HepG2 (cell line): ENCODE data around the gene RASD2. TPM values are rescaled to one million over a fixed set of nuclear protein-coding genes. Genes with fewer than 3 reads are reported as not detected.

Experiments
- ATAC-seq: fragments of 200-7000 bp; cut with Tn5 transposase; 3 replicates; pipeline ENCODE4 v1.9.1; 2020; ENCODE audit warnings: mild to moderate bottlenecking, moderate library complexity
- BruUV-seq: library from RNA; stranded (reverse); fragments of 400-500 nt; replicated peaks from 2 replicates; lab custom pipeline; 2021; lab: Mats Ljungman, UMichigan
- CTCF ChIA-PET: fragments of 300-600 bp; formaldehyde crosslinking; extraction: SDS; loops from one replicate; lab custom pipeline; 2021; ENCODE audit warnings: low total read pairs, inconsistent platforms, low intra/inter-chr PET ratio; lab: Yijun Ruan, JAX
- POLR2A ChIA-PET: fragments of 350-600 bp; sonication (Branson Sonifier 250); formaldehyde crosslinking; loops from one replicate; lab custom pipeline; 2020; ENCODE audit warnings: antibody characterized with exemption, inconsistent platforms; lab: Yijun Ruan, JAX
- DNase-seq: peaks from one replicate; pipeline ENCODE4 v3.0.0-alpha.2; 2015; ENCODE audit warnings: low spot score
- FAIRE-seq: peaks from 3 replicates; lab custom pipeline; 2011; peaks lifted over from hg19 to GRCh38; lab: Jason Lieb, UNC
- H2AFZ ChIP-seq: one replicate; pipeline ENCODE4 v1.6.1; 2011; ENCODE audit warnings: low read length, inconsistent platforms
- H3K27ac ChIP-seq: fragments of 300-600 bp; 3 replicates; pipeline ENCODE4 v1.8.0; 2011; ENCODE audit warnings: mixed run types, mild to moderate bottlenecking, mixed read lengths, low read length, inconsistent platforms; ENCODE audit not compliant: insufficient read depth; ENCODE audit errors: extremely low read length
- H3K27me3 ChIP-seq, 2 experiments: fragments of 200-600 bp in 1 of 2; 2 replicates in 1 of 2; 3 replicates in 1 of 2; pipeline versions ENCODE4 v1.6.0 to v1.8.0; 2011; ENCODE audit warnings: low read length in 2 of 2, mild to moderate bottlenecking in 2 of 2, moderate library complexity in 2 of 2, inconsistent platforms in 1 of 2; ENCODE audit not compliant: insufficient read depth in 2 of 2, control insufficient read depth in 1 of 2
- H3K36me3 ChIP-seq, 2 experiments: fragments of 200-600 bp in 1 of 2; replicated peaks in 1 of 2; 2 replicates in 1 of 2; 3 replicates in 1 of 2; pipeline versions ENCODE4 v1.5.1 to v1.8.0; 2011; ENCODE audit warnings: low read length in 2 of 2, inconsistent platforms in 1 of 2; ENCODE audit not compliant: insufficient read depth in 2 of 2, control insufficient read depth in 1 of 2
- H3K4me1 ChIP-seq: 2 replicates; pipeline ENCODE4 v1.5.1; 2012; ENCODE audit warnings: low read length, inconsistent platforms; ENCODE audit not compliant: insufficient read depth
- H3K4me2 ChIP-seq: 2 replicates; pipeline ENCODE4 v1.6.0; 2011; ENCODE audit warnings: low read depth, low read length, inconsistent platforms
- H3K4me3 ChIP-seq, 3 experiments: fragments of 200-600 bp in 1 of 3; sonication (generic), shearing (Covaris generic) in 1 of 3; replicated peaks in 1 of 3; 2 replicates each; pipeline ENCODE4 v1.5.1; 2011 to 2016; ENCODE audit warnings: low read length in 3 of 3, inconsistent platforms in 2 of 3, low read depth in 2 of 3, mild to moderate bottlenecking in 2 of 3, control low read depth in 1 of 3, mixed read lengths in 1 of 3; ENCODE audit not compliant: insufficient read depth in 1 of 3
- H3K79me2 ChIP-seq: one replicate; pipeline ENCODE4 v1.6.1; 2011; ENCODE audit warnings: low read length, inconsistent platforms; ENCODE audit not compliant: insufficient read depth
- H3K9ac ChIP-seq: 2 replicates; pipeline ENCODE4 v1.6.0; 2011; ENCODE audit warnings: mild to moderate bottlenecking, low read depth, low read length, inconsistent platforms; ENCODE audit not compliant: insufficient read depth
- H3K9me3 ChIP-seq: 2 replicates; pipeline ENCODE4 v1.5.1; 2012; ENCODE audit warnings: mild to moderate bottlenecking, low read length
- H4K20me1 ChIP-seq: 2 replicates; pipeline ENCODE4 v1.6.0; 2011; ENCODE audit warnings: inconsistent platforms, mild to moderate bottlenecking, low read length, moderate library complexity; ENCODE audit not compliant: insufficient read depth
- CSRNP2 ChIP-seq: sonication (generic); formaldehyde crosslinking; conservative IDR thresholded peaks from 2 replicates; pipeline ENCODE4 v1.8.0; 2022; ENCODE audit warnings: low read depth, missing genetic modification reagents
- FOXA3 ChIP-seq: IDR thresholded peaks from 2 replicates; pipeline ENCODE4 v1.6.1; 2016; ENCODE audit warnings: missing genetic modification reagents, missing compliant biosample characterization
- GATAD1 ChIP-seq: IDR thresholded peaks from 2 replicates; pipeline ENCODE4 v1.6.1; 2016; ENCODE audit warnings: missing genetic modification reagents, missing compliant biosample characterization
- HDAC6 ChIP-seq: fragments of 200-600 bp; sonication (generic); IDR thresholded peaks from 2 replicates; pipeline ENCODE4 v1.7.0; 2017; ENCODE audit warnings: mild to moderate bottlenecking, antibody characterized with exemption, low read length, low read depth
- KLF13 ChIP-seq: sonication (generic); formaldehyde crosslinking; IDR thresholded peaks from 2 replicates; pipeline ENCODE4 v1.4.0; 2020; ENCODE audit warnings: mild to moderate bottlenecking, missing genetic modification reagents
- MXD4 ChIP-seq: IDR thresholded peaks from 2 replicates; pipeline ENCODE4 v1.6.1; 2016; ENCODE audit warnings: mild to moderate bottlenecking, missing biosample characterization, missing genetic modification reagents
- NFKBIZ ChIP-seq: IDR thresholded peaks from 2 replicates; pipeline ENCODE4 v1.6.1; 2018; ENCODE audit warnings: missing genetic modification reagents, missing compliant biosample characterization
- PAX8 ChIP-seq: sonication (generic); formaldehyde crosslinking; IDR thresholded peaks from 2 replicates; pipeline ENCODE4 v1.8.0; 2022; ENCODE audit warnings: mild to moderate bottlenecking, missing genetic modification reagents, borderline replicate concordance
- RFXAP ChIP-seq: sonication (generic); formaldehyde crosslinking; IDR thresholded peaks from 2 replicates; pipeline ENCODE4 v1.4.0; 2020; ENCODE audit warnings: missing genetic modification reagents, borderline replicate concordance
- TFAP4 ChIP-seq: sonication (generic); IDR thresholded peaks from 2 replicates; pipeline ENCODE4 v1.6.1; 2016; ENCODE audit warnings: low read depth, borderline replicate concordance
- TGIF2 ChIP-seq: IDR thresholded peaks from 2 replicates; pipeline ENCODE4 v1.6.1; 2016; ENCODE audit warnings: control low read depth, missing compliant biosample characterization
- ZNF18 ChIP-seq: sonication (generic); formaldehyde crosslinking; IDR thresholded peaks from 2 replicates; pipeline ENCODE4 v1.8.0; 2022; ENCODE audit warnings: mild to moderate bottlenecking, missing genetic modification reagents; ENCODE audit not compliant: insufficient replicate concordance
- ZNF292 ChIP-seq: sonication (generic); formaldehyde crosslinking; IDR thresholded peaks from 2 replicates; pipeline ENCODE4 v1.8.1; 2022; ENCODE audit warnings: mild to moderate bottlenecking, low read depth, missing genetic modification reagents, borderline replicate concordance
- ZNF550 ChIP-seq: sonication (generic); formaldehyde crosslinking; IDR thresholded peaks from 2 replicates; pipeline ENCODE4 v1.4.0; 2020; ENCODE audit warnings: mild to moderate bottlenecking, missing genetic modification reagents, borderline replicate concordance
- ZNF639 ChIP-seq: conservative IDR thresholded peaks from 2 replicates; pipeline ENCODE4 v1.6.1; 2018; ENCODE audit warnings: missing genetic modification reagents
- ZNF83 ChIP-seq: sonication (generic); formaldehyde crosslinking; IDR thresholded peaks from 2 replicates; pipeline ENCODE4 v1.4.0; 2020; ENCODE audit warnings: missing genetic modification reagents, mild to moderate bottlenecking, borderline replicate concordance
- WGBS: methylation state at CpG from one replicate; pipeline ENCODE4 v1.1.6; 2017; ENCODE audit warnings: low lambda C conversion rate; 5-methylcytosine and 5-hydroxymethylcytosine counted together
- in situ Hi-C: cut with HindIII; loops from 2 replicates; pipeline ENCODE4 v1.10.0; 2017; ENCODE audit warnings: low pct_unique_long_range_greater_than_20kb; ENCODE audit not compliant: extremely low pct_ligation_motif_present
- intact Hi-C: fragments of 100-400 bp; cut with micrococcal nuclease; formaldehyde crosslinking; loops from one replicate; pipeline ENCODE4 v1.10.0; 2022; ENCODE audit not compliant: unreplicated experiment
- polyA plus RNA-seq, 8 experiments: library from polyadenylated mRNA; depleted of rRNA in 3 of 8; stranded (reverse) in 7 of 8; unstranded in 1 of 8; fragments of >200 nt; fragmentation: Illumina TruSeq in 4 of 8; extraction: Trizol in 4 of 8; gene quantifications; 2 replicates each; pipeline versions ENCODE4 v1.2.1 to v1.2.3, GENCODE V29; 2011 to 2016; ENCODE audit warnings: low read depth in 4 of 8, missing spikeins in 1 of 8, mixed read lengths in 1 of 8; ENCODE audit not compliant: insufficient read depth in 1 of 8
- total RNA-seq, 5 experiments: library from RNA; depleted of rRNA; stranded (reverse); fragments of >200 nt; fragmentation: Illumina TruSeq; extraction: Trizol; gene quantifications; 2 replicates each; pipeline ENCODE4 v1.2.3, GENCODE V29; 2016; ENCODE audit warnings: low read depth in 1 of 5

Gene RASD2
- total and polyA plus RNA-seq, 2 of the 13 experiments (the other 11 are each of a cell fraction or from before 2014, with no cell fraction given): not detected

- H3K9me3 ChIP-seq: no peaks in the 10 kb centered on the region
- no peak for ATAC-seq
- POLR2A ChIA-PET: no interaction called here
- no peak overlapping the region for H2AFZ ChIP-seq
- H4K20me1 ChIP-seq: no peaks in the 10 kb centered on the region
- CTCF ChIA-PET: no interaction called here
- H3K9ac ChIP-seq: no peak overlapping the region
- no peak for FAIRE-seq
- no TSS peak for BruUV-seq
- no peak overlapping the region for H3K4me2 ChIP-seq
- H3K27me3 ChIP-seq: peaks cover 3% of the 10 kb centered on the region in 2 experiments; a peak in 4 of 5 replicates
- in situ Hi-C loops: no loop called here
- TF ChIP-seq TGIF2 (CRISPR knock-in tag): no peak
- no peak for TF ChIP-seq PAX8
- no peak for TF ChIP-seq CSRNP2 (CRISPR knock-in tag)
- TF ChIP-seq HDAC6: no peak
- TF ChIP-seq FOXA3 (CRISPR knock-in tag): no peak
- TF ChIP-seq ZNF550 (CRISPR knock-in tag): no peak
- no peak for TF ChIP-seq MXD4 (CRISPR knock-in tag)
- TF ChIP-seq RFXAP (CRISPR knock-in tag): no peak
- TF ChIP-seq NFKBIZ: no peak
- no peak for TF ChIP-seq TFAP4
- TF ChIP-seq ZNF83 (CRISPR knock-in tag): no peak
- TF ChIP-seq GATAD1 (CRISPR knock-in tag): no peak
- TF ChIP-seq ZNF18: no peak
- no peak for TF ChIP-seq ZNF639 (CRISPR knock-in tag)
- TF ChIP-seq ZNF292 (CRISPR knock-in tag): no peak
- no peak for TF ChIP-seq KLF13
- TF ChIP-seq, all 625 proteins: peak for 0
- WGBS: 0% methylated on average over 1 of the region's 3 CpGs
- intact Hi-C loops: no loop called here
- H3K4me3 ChIP-seq: no peak overlapping the region
- DNase-seq: no peak
- H3K27ac ChIP-seq: no peak overlapping the region
- no peaks in the 10 kb centered on the region for H3K79me2 ChIP-seq
- H3K4me1 ChIP-seq: peaks cover 13% of the 10 kb centered on the region
- H3K36me3 ChIP-seq: no peaks in the 10 kb centered on the region
These were observed 6.5 kb upstream of the RASD2 start for GRCh38 chr22:35534091-35534490.
